GM18517 (cell line): Measurements from ENCODE around the gene BDKRB2.

Source experiments
- ATAC-seq: cut with Tn5 transposase; IDR thresholded peaks from one replicate; pipeline ENCODE4 v1.9.1; 2021; ENCODE audit warnings: mild to moderate bottlenecking, moderate library complexity; ENCODE audit not compliant: unreplicated experiment

BDKRB2 gene

DNA sequence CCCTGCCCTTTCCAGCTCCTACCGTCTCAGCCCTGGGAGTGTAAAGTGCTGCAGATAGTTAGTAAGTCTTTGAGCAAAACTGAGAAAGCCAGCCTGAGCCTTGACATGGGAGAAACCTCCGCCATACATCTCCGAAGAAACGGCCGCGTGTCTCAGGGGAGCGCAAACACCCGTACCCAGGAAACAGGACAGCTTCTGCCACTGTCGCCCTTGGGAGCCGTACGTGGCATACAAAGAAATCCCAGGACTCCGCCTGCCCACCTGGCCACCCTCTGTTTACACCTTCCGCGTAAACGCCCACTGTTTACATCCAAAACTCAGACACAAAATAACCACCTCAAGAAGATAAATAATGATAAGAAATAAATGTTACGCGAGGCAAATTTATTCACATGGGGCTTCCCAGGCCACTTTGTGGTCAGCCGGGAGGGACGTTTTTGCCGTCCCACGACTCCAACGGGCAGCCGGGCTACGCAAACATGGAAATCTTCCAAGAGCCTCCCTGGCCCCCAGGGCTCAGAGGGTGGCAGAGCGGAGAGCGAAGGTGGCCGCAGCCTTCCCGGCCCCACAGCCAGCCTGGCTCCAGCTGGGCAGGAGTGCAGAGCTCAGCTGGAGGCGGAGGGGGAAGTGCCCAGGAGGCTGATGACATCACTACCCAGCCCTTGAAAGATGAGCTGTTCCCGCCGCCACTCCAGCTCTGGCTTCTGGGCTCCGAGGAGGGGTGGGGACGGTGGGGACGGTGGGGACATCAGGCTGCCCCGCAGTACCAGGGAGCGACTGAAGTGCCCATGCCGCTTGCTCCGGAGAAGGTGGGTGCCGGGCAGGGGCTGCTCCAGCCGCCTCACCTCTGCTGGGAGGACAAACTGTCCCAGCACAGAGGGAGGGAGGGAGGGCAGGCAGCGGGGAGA is at the start of gene BDKRB2:
Gene BDKRB2 (plus strand): TSS at position 689 of the 908 bp plus-strand sequence. CDS start 32,269 bp downstream, outside the sequence.
- ATAC-seq = no peak

DNA sequence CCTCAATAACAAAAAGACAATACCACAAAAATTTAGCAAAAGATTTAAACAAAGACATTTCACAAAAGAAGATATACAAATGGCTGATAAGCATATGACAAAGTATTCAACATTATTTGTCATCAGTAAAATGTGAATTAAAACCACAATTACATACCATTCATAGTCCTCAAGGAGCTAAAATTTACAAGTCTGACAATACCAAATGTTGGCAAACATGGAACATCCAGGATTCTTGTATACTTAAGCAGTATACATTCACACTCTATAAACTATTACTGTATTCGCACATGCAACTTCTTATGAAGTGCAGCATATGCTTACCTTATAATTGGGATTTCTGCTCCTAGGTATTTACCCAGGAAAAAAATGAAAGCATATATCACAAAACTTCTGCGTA is 49.7 kb upstream of the BDKRB2 start:
- no peak for ATAC-seq

DNA sequence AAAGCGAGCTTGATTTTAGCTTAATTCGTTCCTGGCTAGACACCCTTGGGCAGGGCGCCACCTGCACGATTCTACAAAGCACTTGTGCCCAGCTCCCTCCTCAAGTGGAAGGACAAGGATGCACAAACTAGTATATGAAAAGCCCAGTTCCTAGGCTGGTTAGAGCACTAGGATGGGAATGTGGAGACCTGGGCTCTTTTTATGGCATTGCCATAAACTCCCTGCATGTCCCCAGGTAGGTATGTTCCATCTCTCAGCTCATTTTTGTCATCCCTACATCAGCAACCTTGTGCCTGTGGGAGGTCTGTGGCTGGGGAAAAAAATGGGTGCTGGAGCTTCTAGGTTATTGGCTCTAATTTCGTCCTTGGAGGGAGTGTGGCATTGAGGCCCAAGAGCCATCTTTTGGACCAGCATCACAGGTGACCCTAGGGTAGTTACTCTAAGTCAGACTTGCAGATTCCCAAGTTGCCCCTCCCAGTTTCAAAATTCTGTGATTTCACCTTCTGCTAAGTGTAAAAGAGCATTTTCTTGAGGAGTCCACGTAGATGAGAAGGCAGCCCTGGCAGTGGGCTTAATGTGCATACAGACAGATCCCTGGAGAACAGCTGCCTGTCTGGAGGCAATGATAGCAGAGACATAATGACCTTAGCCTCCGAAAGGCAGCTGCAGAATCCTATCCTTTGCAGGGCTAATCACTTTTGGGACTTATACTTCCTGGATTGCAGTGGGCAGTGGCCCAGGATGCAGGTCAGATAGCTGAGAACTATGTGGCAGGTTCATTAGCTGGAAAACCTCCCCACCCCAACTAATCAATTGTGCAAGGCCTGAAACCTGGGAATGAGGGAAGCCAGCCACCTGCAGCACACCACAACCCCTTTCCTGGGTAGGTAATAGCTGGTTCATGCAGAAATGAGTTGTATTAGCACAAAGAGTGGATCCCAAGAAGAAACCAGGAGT is 47.6 kb upstream of the BDKRB2 start:
- ATAC-seq = no peak

DNA sequence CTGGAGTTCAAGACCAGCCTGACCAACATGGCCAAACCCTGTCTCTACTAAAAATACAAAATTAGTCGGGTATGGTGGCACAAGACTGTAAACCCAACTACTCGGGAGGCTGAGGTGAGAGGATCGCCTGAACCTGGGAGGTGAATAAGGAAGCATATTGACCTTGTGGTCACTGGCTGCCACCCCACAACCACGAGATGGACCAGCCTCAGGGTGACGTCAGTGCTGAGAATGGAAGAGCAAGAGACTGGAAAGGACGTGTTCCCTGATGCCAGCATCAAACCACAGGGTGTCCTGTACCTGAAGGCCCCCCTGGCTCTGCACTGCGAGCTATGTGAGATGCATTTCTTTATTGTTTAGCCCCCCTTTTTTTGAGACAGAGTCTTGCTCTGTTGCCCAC is 45.9 kb upstream of the BDKRB2 start:
- no peak for ATAC-seq

DNA sequence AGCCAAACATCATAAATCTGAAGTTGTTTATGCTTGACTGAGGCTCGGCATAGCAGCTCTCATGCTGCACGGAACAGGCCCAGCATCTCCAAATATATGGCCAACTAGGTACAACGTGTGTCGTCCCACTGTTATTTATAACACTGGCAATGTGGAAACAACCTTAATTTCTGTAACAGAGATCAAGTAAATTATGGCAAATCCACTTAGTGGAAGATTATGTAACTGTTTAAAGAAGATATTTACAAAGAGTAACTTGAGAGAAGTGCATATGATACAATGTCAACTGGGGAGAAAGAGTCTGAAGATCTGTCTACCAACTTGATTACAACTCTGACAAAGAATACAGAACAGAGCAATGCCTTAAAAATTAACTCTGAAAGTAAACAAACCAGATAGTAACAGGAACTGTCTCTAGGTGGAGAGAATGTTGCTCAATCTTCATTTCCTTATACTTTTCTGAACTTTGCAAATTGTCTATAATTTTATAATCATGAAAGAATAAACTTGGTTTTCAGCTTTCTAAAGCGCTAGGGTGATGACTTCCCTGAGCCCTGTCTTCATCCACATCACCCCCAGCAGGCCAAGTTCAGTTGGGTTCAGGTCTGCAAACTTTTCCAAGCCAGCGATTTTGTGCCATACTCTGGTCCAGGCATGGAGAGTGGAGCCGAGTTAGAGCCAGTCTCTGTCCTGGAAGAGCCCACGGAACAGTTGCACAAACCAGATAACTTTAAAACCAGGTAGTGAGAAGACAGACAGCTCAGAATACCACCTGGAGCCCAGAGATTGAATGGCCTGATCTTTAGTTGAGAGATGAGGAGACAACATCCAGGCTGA is 44.3 kb upstream of the BDKRB2 start:
- ATAC-seq = no peak

DNA sequence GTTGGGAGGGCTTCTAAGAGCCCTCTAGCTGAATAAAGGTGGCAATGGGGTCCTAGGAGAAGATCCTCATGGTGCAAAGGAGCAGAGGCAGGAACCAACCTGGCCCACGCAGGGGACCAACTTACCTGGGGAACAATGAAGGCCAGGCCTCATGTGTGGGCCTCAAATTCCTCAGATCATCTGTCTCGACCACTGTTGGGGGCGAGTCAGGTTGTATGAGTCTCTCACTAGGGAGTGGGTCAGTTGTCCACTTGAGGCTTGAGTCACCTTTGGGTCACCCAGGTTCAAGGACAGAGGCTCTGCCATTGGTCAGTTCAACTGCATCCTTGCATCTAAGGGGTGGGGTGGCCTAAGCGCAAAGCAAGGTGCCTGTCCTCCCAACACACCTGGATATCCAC is 43.7 kb upstream of the BDKRB2 start:
- ATAC-seq = no peak

DNA sequence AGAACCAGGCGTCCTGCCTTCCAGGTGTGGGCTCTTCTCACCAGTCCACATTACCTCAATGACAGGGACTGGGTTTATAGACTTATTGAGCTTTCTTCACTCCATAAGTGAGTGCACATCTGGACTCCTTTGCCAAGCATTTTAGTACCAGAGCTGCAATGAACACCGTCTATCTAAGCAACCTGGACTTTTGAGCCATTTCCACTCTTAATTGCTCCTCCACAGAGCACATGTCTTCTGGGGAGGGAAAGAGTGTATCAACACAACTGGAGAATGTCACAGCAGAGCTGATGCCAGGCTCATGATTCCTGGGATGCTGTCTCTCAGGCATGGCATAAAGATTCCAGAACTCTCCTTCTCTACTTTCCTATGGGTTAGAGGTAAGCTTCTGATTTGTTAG is 43.0 kb upstream of the BDKRB2 start:
- ATAC-seq = no peak

DNA sequence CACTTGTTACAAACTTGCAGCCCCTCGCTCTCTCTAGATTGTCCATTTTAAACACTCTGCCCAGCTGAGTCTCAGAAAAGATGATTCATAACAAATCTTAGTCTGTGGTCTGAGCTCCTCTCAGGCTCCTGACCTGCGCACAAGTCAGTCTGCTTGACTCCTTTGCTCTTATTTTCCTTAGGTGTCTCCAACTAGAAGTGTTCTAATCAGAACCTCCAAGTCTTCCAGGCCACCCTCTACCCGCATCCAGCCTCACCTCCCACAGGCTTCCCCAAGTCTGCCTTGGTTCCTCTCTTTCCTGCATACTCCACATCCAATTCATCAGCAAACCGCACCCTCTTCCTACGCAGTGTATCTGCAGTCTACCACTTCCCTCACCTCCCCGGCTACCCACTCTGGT is 42.4 kb upstream of the BDKRB2 start:
- ATAC-seq = no peak

DNA sequence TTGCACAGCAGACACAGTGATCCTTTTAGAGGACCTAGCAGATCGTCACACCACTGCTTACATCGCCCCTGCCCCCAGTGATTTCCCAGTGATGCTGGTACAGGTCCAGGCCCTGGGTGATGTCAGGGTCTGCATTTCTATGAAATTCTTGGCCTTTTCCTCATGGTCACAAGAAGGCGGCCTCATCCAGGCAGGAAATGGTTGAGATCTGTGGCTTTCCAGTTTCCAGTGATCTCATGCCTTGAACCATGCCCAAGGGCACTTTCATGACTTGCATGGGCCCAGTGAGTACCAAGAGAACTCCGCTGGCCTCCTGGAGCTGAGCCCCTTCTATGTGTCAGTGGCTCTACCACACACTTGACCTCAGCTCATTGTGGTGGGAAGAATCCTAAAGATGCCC is 41.9 kb upstream of the BDKRB2 start:
- no peak for ATAC-seq

DNA sequence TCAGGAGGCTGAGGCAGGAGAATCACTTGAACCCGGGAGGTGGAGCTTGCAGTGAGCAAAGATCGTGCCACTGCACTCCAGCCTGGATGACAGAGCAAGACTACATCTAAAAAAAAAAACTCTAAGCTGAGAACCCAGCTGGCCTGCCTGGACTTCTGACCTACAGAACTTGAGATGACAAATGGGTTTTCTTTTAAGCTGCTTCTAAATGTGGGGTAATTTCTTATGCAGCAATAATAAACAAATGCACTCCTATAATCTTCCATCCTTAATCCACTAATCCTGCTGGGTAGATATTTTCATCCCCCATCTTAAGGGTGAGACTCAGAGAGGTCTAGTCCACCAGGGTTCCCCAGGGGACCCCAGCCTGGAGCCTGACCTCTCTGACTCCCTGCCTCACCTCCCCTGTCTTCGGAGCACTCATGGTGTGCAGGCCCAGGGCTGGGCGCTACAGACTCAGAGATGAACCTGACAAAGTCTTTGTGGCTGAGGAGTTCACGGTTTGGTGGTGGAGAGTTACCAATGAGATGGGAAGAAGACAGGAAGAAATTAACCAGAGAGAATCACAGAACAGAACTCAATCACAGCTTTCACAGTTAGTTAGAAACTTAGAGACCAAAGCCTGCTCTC is 39.7 kb upstream of the BDKRB2 start:
- ATAC-seq = no peak

DNA sequence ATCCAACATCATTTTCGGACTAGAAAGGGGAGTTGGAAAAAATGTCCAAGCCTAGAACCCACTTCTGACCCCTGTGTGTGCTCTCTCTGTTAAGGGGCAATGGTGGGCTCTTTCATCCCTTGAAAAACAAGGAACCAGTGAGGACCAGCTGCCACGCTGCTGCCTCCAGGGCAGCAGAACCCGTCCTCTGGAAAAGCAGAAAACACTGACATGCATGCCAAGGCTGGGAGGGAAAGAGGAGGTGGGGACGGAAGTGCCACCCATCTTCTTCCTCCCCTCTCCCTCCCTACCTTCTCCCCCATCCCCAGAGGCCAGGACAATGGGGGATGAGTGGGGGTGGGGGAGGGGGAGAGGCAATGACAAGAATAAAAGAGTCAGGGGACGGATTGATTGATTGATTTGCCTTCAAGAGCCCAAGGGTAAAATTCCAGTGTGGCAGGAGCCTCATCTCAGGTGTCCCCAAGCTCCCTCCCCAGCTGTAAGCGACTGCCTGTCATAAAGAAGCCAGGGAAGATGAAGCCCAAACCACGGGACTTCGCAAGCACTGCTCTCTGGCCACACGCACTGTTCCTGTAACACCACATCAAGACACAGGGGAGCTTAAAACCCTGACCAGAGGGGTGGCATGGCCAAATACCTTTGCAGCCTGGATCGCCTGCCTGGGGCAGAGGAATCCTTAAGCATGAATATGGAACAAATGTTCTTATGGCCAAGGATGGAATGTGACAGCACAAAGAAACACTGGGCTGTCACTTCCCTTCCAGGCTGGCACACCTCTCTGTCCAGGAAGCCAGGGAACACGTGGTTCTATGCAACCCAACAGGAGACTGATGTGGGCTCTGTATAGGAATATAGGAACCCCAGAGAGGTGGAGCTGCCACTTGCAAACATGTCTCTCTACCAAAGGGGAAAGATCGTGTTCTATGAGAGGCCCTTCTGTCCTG is 38.9 kb upstream of the BDKRB2 start:
- no peak for ATAC-seq

DNA sequence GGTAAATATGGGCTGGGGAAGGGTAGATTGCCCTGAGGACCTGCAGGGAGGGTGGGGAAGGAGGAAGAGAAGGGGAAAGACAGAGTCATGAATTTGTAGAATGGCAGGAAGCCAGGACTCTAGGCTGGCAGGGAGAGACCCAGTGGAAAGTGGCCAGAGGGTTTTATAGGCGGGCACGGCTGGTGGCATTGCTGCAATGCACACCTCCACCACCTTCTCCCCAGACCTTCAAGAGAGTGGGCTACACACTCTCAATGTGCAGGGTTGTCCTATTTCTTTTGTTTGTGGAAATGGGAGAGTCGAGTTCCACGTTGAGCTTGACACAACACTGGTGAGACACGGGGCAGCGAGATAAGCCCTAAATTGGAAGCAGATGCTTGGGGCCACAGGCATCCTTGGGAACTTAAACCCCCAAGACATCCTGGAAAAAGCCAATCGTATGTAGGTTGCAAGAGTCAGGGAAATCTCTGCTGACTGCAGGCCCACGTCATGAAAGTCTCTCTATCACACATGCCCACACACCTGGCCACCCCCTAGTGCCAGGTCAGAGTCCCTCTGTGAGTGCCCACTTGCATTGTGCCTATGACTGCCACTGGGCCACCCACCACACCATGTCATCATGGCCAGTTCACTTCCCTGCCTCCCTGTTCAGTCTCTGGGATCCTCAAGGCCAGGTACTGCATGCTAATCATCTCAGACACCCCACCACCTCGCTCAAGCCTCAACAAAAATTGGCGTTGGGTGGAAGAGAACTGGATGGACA is 38.0 kb upstream of the BDKRB2 start:
- ATAC-seq = no peak

DNA sequence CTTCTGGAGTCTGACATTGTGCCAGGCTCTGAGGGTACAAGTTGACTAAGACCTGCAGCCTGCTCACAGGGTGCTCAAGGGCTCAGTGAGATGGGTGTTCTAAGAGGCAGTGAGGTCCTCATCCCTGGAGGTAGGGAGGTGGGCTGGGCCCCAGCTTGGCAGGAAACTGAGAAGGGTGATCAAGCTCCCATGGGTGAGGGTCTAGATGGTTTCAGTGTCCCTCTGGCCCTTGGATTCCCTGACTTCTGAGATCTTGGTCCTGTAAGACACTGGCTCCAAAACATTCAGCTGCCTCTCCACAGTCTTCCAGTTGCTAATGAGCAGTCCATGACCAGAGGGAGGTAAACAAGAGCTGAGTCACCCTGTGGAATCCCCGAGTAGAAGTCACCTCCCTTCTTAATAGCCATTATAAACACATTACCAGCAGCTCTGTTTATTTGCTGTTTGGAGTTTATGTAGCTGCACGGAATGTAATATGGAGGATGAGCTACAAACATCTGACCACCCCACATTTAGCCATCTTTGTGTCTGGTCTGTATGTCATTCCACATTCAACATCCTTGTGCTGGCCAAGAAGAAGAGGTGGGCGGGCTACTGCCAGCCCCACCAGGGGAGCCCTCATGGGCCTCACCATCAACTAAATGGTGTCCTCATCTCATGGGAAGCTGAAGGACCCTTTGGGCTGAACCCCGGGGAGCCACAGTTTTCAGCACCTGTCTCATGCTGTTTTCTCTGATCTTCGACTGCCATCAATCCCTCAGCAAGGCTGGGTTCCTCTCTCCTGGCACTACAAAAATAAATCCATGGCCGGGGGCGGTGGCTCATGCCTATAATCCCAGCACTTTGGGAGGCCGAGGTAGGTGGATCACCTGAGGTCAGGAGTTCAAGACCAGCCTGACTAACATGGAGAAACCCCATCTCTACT is 37.2 kb upstream of the BDKRB2 start:
- no peak for ATAC-seq

DNA sequence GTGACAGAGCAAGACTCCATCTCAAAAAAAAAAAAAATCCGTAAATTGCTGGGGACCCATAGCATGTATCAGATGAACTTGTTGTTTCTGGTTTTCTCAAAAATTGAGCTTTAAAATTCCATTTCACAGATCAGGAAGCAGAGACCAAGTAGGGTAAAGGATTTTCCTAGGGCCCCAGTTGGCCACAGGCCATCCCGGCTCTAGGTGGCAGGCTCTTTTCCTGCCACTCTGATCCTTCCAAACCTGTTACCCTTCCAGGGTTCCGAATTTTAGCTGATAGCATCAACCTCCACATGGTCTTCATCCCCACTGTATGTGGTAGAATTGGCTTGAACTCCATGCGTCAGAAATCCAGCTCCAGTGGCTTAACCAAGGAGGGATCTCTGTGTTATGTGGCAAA is 36.1 kb upstream of the BDKRB2 start:
- no peak for ATAC-seq

DNA sequence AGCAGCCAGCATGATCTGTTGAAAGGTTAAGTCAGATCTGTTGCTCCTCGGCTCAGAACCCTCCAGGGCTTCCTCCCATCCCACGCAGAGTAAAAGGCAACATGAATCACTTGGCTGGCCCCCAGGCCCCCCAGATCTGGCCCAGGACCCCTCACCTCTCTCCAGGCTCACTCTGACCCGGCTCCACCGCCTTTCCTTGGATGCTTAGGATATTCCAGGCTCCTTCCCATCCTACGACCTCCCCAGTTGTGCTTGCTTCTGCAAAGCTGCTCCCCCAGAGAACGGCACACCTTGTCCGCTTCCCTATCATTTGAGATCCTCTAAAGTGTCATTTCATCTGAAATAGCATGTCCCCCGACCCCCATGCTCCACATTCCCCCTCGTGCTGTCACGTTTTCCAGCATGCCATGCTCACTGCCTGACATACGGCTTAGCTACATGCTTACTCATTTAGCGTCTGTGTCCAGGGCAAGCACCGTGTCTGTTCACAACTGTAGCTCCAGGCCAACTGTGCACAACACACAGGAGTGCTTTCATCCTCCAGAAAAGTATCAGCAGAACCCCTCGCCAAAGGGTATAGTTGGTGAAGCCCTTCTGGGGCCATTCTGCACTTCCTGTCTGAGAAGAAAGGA is 33.6 kb upstream of the BDKRB2 start:
- no peak for ATAC-seq

DNA sequence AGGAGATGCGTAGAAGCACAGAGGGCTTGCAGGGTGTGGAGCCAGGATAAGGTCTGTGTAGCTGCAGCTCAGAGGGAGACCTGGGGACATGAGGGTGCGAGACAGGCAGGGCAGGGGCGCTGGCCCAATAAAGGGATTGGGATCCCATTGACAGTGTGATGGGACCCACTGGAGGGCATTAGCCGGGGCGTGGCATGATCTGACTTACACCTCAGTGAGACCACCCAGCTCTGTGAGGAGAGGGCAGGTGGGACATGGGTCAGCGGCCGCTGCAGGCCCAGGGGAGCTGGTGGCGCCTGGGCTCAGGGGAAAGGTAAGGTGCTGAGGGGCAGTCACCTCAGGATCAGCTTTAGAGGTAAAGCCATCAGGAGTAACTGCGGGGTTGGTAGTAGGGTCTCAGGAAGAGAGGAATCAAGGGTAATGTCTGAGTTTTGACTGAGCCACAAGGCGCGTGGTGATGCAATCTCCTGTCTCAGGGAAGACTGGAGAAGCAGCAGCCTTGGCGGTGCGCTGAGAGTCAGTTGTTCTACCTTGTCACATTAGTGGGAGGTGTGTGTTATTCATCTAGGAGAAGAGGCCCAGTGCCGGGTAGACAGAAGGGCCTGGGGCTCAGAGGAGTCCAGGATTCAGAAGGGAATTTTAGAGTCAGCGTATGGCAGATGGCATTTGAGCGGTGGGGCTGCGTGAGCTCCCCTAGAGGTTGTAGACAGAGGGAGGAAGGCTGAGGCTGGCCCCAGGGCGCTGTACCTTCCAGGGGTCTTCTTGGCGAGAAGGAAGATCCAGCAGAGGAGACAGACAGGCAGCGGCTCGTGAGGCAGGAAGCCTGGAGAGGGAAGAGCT is 30.8 kb upstream of the BDKRB2 start:
- no peak for ATAC-seq
